HEK293 (cell line): ENCODE data around the gene BET1L.

ENCODE experiments used
- ATF2 ChIP-seq: fragments of 450-650 bp; formaldehyde crosslinking; IDR thresholded peaks from 2 replicates; pipeline ENCODE4 v1.5.1; 2016; ENCODE audit warnings: missing biosample characterization, missing genetic modification characterization, low read depth
- CTCF ChIP-seq: fragments of 450-650 bp; formaldehyde crosslinking; IDR thresholded peaks from 2 replicates; pipeline ENCODE4 v1.5.1; 2016; ENCODE audit warnings: missing biosample characterization, missing genetic modification characterization
- ELK4 ChIP-seq: IDR thresholded peaks from 2 replicates; pipeline ENCODE4 v1.6.1; 2011; ENCODE audit warnings: mild to moderate bottlenecking, low read depth, low read length, borderline replicate concordance
- HOXA7 ChIP-seq: sonication (generic); formaldehyde crosslinking; IDR thresholded peaks from 2 replicates; pipeline ENCODE4 v1.8.1; 2022; ENCODE audit warnings: missing genetic modification reagents, borderline replicate concordance

GRCh38 chr11:249062-249461, 41.9 kb upstream of the BET1L start:
- TF ChIP-seq CTCF (tag by site-specific recombination) (no peak), ATF2 (tag by site-specific recombination) (no peak), ELK4 (no peak), HOXA7 (CRISPR knock-in tag) (no peak)
